Fibroblast of the conjunctiva (primary cell): Measurements from ENCODE around the gene CORO2B.

ENCODE experiments used
- DNase-seq: peaks from one replicate; pipeline ENCODE4 v3.0.0-alpha.2; 2010; ENCODE audit warnings: low read depth

The CORO2B gene

DNA sequence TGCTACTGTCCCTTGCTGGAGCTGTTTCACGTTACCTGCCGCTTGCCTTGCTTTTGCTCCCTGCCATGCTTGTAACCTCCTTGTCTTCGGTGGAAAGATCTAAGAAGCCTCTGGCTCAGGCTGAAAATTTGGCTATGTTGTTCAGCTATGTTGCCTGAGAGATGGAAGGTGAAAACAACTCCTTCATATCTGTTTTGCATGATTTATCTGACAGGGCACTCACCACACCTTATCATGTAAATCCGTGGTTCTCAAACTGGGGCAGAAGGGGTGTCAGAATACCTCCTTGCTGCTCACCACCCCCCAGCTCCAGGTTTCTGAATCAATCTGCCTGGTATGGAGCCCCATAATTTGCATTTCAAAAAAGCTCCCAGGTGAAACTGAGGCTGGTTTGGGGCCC lies 6.5 kb upstream of the CORO2B start:
- DNase-seq, result no peak

DNA sequence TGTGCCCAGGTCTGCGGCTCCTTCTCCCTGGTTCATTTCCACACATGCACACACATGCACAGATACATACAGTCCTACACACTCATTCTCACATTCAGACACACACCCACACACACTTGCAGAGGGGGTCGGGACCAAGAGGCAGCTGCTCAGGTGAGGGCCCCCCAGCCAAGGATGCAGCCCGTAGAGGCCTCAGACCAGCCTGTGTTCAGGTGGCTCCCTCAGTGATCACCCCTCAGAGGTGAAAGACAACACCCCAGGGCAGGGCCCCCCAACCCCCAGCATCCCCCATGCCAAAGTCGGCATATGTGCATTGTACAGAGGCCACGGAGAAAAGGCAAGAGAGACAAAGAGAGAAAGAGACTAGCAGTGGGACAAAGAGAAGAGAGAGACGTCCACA lies 5.9 kb upstream of the CORO2B start:
- DNase-seq, result no peak

DNA sequence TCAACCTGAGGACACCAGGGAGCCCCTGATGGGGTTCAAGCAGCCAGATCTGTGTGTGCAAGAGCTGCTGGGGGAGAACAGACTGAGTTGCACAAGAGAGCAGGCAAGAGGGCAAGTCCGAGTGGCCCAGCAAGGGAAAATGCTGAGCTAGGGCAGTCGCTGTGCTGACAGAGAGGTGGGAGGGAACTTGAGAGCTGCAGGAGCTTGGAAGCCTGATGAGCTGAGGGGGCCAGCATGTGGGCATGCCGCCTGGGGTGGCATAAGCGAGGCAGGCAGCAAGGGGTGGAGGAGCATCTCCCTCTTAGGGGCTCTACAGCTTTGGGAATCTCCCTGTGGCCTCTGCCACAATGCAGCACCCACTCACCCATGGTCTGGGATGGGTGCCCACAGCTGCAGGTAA lies 4.7 kb upstream of the CORO2B start:
- no peak for DNase-seq

DNA sequence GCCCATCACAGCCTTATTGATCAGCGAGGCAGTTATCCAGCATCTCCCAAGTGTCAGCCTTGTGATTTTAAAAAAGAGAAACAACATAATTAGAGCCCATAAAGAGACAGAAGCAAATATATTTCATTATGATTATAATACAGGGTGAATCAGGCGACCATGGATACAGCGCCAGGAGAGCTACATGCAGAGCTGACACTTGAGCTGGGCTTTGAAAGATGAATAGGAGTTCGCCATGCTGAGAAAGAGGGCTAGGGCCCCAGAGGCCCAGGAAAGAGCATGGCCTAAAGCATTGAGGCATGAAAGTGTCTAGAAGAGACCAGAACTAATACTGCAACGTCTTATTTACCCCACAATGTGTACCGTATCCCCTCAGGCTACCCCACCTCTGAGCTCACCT lies 4.2 kb upstream of the CORO2B start:
- DNase-seq, result no peak

DNA sequence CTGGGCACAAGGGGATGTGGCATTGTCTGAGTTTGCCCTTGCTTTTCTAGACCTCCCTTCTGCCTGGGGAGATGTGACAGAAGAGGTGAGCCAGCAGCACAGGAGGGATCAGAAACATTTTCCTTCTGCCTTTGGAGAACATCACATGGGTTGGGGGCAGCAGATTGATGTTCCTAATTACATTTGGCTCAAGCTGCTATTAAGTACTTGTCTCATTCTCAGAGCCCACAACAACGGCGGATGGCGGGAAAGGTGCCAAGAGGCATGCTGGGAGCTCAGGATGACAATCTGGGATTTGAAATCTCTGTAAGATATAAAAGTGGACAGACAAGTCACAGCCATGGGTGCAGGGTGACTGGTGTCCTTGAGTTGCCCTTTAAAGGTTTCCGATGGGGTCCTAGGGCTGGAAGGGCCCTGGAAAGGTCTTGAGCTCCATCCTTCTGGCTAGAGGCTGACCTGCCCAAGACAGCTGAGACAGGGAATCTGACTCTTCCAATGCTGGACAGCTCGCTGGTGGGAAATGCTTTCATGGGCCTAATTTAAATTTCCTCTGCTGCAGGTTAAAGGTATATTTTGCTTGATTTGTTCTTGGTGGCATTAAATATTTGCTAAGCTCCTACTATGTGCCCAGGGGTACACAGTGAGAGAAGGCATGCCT lies 2.4 kb upstream of the CORO2B start:
- DNase-seq, result no peak

DNA sequence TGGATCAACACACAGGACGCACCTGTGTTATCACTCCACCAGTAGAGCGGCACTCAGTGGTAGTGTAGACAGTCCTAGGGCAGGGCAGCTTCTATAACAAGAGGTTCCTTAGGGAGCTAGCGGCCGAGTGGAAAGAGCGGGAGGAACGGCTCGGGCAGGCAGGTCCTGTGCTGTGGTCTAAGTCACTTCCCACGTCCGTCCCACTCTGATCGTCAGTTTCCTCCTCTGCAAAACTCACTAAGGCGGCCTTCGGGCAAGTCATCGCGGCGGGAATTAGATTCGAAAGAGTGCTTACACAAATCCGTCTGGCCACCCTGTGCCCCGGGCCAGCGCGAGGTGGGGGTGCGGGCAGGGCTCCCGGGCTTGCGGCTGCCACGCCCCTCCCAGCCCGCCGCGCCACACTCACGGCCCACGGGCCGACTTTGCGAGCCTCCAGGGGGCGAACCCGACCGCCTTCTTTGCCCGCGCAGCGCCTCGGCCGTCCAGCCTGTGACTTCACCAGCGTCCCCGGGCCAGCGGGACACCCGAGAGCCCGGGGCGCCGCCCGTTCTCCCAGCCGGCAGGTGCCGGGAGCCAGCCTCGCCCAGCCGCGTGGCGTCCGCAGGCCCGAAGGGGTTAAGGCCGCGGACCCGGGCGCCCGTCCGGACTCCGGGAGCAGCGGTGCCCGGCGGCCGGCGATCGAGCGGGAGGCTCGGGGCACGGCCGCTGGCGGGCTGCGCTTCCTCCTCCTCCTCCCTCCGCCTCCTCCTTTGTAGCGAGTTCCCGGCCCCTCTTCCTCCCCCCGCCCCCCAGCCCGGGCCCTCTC lies 416 bp upstream of the CORO2B start:
- peak; percentile 51 for DNase-seq

DNA sequence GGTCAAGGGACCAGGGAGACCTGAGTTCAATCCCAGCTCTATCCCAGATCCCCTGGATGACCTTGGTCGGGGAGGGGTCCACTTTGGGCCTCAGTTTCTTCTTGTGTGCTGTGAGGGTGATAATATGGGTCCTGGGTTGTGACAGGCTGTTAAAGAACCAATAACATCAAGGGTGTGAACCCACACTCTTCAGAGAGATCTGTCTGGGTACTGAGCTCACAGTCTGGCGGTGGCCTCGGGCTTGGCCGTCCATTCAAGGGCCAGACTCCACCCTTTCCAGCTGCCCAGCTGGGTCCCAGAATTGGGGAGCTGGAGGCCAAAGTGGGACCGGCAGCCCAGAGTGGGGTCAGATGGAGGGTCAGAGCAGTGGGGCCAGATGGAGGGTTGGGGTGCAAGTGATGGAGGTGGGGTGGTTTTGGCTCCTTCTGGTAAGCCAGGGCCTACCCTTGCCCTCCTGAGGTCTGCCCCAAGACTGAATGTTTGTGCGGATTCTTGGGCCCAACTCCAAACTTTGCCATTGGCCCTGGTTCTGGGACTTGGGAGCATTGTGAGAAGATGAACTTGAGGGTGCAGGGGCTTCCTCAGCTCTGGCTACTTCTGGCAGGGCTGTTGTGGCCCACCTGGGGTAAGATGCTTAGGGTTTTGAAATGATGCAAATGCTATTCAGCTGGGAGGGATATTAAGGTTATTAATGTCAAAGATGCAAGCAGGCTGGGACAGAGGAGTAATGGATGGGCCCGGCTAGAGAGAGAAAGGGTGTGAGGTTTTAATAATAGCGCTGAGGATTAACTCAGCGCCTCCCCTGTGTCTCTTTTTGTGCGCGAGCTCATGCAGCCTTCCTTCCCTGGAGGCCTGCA lies 1.5 kb downstream of the CORO2B start:
- DNase-seq, result no peak

DNA sequence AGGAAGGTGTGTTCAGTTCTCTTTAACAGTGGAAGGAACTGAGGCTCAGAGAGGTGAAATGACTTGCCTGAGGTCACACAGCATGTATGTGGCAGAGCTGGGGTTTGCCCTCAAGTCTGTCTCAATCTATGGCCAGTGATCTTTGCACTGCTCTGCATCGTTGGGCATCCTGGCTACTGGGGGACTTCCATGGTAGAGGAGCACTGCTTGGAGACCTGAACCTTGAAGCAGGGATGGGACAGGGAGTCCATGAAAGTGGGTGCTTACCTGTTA lies 2.0 kb downstream of the CORO2B start:
- no peak for DNase-seq

DNA sequence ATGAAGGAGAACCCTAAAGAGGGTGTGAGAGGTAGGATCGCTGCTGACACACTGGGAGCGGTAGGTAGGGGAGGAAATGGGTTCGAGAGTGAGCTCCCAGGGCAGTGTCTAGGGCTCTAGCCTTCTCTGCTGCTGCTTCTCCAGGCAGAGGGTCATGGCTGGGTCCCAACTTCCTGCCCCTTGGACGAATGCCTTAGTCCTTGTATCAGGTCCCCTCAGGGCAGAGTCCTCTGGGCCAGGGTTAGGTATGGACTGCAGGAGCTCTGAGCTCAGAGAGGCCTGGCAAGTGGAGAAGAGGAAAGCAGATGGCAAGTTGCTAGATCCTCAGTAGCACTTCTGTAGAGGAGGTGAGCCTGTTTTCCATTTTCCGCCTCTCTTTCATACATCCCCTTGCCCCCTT lies 2.9 kb downstream of the CORO2B start:
- DNase-seq, result no peak

DNA sequence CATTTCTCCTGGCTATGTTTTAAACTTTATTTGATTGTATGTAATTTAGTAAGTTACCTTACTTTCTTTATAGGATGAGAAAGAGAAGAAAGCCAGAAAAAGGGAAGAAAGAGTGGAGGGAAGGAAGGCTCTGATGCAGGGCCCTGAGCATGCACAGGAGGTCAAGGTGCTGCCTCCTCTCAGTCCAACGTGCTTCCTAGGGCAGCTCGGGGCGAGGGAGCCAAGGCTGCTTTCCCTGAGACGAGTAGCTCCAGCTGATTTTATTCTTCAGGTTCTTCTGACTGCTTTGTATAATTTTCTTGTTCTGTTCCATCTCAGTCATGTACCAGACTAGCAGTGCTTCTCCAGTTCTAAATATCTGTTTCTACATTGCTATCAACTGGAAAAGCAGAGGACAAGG lies 3.4 kb downstream of the CORO2B start:
- no peak for DNase-seq

DNA sequence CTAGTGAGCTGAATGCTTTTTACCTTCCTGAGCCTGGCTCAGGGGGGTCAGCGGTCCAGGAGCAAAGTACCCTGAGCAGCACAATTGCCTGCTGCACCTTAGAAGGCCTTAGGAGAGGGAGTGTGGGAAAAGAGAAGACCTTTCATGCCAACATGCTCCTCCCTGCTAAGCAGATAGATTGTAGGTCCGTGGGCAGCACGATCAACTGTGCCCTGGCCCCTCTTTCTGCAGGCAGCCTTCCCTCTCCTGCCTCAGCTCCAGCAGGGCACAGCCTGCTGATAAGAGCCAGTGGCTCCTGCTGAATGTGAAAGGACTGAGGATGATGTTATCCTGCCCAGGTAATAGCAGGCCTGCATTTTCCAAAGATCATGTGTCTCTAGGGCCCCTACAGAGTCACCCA lies 4.1 kb downstream of the CORO2B start:
- no peak for DNase-seq

DNA sequence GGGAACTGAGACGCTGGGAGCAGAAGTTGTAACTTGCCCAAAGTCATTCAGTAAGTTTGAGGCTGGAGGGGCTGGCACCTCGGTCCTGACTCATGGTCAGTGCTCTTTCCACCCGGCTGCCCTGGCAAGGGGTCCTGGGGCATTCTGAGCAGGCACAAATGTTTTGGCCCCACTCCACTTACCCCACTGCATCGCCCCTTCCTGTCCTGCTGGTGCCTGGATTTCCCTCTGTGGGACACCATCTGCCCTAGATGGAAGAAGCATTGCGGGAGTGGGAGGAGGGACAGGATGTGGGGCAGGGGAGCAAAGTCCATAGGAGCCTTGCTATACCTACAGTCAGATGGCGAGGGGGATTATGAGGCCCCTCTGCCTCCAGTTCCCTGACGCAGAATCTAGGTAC lies 4.5 kb downstream of the CORO2B start:
- DNase-seq, result no peak

DNA sequence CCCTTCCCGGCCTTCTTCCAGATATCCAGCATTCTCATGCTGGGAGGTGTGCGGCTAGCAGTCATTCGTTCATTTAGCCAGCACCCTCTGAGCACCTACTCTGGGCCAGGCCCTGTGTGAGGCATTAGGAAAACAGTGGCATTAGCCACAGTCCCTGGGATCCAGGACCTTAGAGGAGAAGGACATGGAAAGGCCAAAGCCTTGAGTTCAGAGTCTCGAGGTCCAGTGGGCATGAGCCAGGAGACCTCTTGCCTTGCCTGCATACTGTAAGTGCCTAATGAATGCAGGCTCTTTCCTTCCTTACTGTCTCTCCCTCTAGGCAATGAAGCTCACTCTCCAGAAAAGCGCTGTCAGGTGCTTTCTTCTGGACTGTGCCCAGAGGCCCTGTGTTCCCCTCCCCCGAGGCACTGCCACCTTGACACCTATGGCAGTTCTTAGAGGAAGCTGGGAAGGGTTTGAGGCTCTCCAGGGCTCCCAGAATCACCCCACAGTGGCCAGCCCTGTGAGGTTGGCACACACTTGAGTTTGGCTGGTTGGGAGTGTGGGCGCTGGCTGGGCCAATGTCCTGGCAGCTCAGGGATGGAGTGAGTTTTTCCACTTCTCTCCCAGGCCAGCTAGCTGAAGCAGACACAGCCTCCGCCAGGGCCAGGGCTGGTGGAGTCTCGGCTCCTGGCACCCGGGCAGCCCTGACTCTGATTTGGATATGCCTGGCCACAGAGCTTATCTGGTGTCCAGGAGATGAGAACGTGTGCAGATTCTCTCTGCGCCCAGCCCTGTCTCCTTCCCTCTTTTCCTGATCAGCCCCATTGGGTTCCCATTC lies 5.4 kb downstream of the CORO2B start:
- no peak for DNase-seq

DNA sequence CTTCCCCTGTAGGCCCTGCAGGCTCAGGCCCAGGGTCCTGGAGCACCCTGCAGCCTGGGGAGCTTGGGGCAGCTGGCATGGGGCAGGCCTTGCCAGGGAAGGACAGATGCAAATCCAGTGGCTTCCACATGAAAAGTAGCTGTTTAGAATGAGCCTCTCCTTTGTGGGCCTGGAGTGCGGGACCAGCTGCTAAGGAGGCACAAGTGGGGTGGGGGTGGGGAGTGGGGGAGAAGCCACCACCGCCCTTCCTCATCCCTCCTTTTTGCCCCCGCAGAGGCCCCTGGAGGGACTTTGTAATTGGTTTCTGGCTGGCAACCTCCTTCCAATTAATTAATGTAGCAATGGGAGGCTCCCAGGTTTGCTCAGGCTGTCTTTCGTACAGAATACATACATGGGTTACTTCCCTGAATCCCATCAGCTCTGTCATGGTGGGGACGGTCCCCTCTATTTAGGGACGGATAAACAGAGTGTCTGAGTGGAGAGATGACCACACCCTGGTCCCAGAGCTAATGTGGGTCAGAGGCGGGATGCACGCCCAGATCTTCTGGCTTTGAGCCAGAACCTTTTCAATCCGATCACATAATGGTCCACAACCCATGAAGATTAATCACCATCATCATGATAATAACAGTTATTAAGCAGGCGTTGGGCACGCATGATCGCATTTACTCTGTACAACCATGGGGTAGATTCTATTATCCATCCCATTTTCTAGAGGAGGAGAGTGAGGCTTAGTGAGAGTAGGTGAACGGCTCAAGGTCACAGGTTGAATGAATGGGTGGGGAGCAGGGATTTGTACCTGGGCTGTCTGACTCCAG lies 6.2 kb downstream of the CORO2B start:
- DNase-seq, result no peak

DNA sequence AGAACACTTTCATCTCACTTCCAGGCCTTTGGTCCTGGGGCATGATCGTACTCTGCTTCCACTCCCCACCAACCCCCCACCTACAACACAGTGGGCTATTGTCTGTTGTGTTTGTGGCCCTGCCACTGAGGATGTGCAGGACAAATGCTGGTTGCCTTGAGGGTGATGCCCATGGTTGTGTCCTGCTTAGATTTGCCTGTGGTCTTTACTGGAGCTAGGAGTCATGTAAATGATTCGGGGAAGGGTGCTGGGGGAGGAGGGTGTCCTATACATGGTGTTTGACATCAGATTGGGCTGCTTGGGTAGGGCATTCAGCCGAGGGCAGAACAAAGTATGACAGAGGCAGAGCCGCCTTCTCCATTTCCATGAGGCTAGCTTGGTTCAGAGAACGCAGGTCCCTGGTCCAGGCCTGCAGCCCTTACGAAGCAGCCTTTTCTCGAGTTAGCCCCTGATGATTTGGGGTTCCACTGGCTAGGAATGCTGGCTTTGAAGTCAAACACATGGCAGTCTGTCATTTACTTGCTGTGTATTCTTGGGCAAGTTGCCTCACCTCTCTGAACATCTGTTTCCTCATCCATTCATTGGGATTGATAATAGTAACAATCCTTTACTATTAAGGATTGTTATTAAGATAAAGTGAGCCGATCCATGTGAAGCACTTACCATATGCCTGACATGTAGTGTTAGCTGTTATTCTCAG lies 6.9 kb downstream of the CORO2B start:
- no peak for DNase-seq

DNA sequence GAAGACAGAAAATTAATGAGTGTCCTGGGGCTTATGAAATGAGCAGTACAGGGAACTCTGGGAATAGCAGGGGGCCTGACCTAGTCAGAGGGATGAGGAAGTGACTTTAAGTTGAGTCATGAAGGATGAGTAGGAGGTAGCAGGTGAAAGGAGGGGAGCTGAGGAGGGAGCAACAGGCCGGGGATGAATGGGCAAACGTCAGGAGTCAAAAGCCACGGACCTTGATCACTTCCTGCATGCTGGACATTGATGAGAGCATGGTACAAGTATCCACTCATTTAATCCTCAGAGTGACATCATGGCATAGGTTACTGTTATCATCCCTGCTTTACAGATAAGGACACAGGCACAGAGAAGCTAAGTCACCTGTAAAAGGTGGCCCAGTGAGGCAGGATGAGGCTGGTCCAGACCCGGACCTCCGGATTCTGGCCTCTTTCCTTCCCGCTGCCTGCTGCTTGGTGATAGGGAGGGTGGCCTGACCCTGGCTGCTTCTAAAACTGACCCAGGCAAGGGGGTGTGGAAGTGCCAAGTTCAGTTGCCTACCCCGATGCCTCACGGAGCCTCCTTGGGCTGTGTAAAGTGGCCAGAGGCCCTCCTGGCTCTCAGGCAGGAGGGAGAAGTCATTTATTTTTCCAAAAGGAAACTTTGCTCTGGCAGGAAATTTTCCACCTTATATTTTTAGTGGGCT lies 7.6 kb downstream of the CORO2B start:
- no peak for DNase-seq

DNA sequence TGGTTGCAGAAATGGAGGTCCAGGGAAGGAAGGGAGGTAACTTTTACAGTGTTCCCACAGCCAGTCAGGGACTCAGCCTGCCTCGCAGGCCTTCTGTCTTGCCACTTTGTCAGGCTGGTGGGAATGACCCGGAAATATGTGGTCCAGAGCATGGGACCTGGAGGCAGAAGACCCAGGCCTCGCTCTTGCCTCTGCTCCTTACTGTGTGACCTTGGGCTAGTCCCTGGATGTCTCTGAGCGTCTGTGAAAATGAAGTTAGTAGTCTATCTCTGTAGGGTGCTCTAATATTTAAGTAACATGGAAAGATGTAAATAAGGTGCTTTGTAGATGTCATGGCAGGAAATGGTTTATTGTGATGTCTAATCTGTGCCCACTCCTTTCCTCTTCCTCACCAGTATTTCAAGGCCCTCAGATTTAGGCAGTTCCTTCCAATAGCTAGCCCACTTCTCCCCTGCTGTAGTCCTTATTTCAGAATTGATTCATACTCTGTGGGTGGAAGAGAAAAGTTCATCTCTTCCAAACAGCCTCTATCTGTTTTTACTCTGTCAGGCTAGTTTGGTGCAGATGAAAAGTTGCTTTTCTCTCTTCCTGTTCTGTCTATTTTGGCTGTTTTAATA lies 9.1 kb downstream of the CORO2B start:
- DNase-seq, result no peak

DNA sequence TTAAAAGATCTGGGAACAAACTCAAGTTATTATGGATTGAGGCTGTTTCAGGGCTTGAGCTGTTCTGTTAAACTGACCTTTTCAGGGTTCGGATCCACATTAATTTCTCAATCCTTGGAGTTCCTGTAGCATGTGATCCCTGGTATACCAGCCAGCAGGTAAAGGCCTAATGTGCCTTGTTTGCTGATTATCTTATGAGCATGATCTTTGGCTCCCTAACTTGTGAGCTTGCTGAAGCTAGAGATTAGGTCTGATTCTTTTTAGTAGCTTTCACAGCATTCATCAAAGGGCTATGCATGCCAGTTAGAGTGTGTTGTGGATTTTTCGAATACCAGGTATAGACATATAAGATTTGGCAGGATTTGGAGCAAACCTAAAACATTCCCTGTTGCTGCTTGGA lies 10.3 kb downstream of the CORO2B start:
- DNase-seq, result no peak

DNA sequence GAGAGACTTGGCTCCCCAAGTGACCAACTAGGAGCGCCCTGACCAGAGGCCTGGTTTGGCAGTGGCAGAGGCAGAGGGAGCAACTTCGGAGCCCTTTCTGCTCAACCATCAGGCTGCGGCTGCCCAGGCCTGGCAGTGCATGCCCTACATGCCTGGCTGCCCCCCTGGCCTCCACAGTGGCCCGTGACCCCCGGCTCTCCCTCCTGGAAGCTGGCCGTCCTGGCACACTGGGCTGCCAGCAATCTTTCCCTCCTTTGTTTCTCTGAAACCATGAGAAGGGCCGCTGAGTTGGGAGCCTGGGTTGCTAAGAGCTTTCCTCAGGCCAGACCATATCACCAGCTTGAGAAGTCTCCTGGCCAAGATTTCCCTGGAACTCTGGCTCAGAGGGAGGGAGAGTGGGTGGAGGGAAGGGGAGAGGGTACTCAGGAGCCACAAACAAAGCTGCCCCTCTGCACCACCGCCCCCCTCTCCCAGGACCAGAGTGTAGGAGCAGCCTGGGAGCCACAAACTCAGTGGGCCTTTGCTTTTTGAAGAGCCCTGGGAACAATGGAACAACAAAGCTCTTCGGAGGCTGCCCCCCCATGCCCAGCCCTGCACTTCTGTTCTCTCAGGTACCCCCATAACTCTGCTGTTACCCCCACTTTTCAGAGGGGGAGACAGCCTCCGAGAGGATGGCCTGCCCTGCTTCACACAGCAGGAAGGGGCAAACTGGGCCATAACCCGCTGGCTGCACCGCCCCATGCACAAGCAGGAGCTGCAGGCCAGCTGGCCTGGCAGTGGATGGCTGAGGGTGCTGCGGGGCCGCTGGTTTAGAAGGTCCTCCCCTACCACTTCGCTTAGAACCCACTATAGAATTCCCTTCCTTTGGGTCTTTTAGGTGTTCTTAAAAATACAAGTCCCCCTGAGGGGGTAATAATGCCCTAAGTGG lies 11.3 kb downstream of the CORO2B start:
- DNase-seq, result no peak
